H4 (cell line): Measurements from ENCODE around the gene TTLL6. TPM values are rescaled to one million over a fixed set of nuclear protein-coding genes. Genes with fewer than 3 reads are reported as not detected.

Experiments
- DNase-seq: peaks from one replicate; pipeline ENCODE4 v3.0.0-alpha.2; 2015; ENCODE audit warnings: low spot score
- total RNA-seq: library from RNA; depleted of rRNA; stranded (reverse); fragments of >200 nt; shearing (Covaris generic); gene quantifications from 2 replicates; pipeline ENCODE4 v1.2.3, GENCODE V29; 2014

Gene TTLL6
- total RNA-seq, 1 experiment from 2014 or later: 0.12 TPM

- no peak for DNase-seq
Measured at GRCh38 chr17:48760411-48760810, 56.6 kb downstream of the TTLL6 start.

- no peak for DNase-seq
Measured at GRCh38 chr17:48759288-48759687, 57.7 kb downstream of the TTLL6 start.

- no peak for DNase-seq
Measured at GRCh38 chr17:48757524-48757961, 59.5 kb downstream of the TTLL6 start.

- DNase-seq: no peak
Measured at GRCh38 chr17:48756830-48757251, 60.2 kb downstream of the TTLL6 start.

GRCh38 chr17:48755356-48755755 is 61.7 kb downstream of the TTLL6 start:
- no peak for DNase-seq

GRCh38 chr17:48754500-48755261 is 62.3 kb downstream of the TTLL6 start:
- no peak for DNase-seq

GRCh38 chr17:48753794-48754499 is 63.1 kb downstream of the TTLL6 start:
- no peak for DNase-seq

GRCh38 chr17:48752399-48753288 is 64.4 kb downstream of the TTLL6 start:
- no peak for DNase-seq

- no peak for DNase-seq
Measured at GRCh38 chr17:48751733-48752398, 65.2 kb downstream of the TTLL6 start.

- DNase-seq: no peak
Measured at GRCh38 chr17:48751172-48751571, 65.9 kb downstream of the TTLL6 start.

- DNase-seq: no peak
Measured at GRCh38 chr17:48749621-48750553, 67.1 kb downstream of the TTLL6 start.

- DNase-seq: no peak
Measured at GRCh38 chr17:48748718-48749566, 68.1 kb downstream of the TTLL6 start.

GRCh38 chr17:48747445-48748363 is 69.3 kb downstream of the TTLL6 start:
- DNase-seq: no peak

- DNase-seq: no peak
Measured at GRCh38 chr17:48746916-48747444, 70.0 kb downstream of the TTLL6 start.

- no peak for DNase-seq
Measured at GRCh38 chr17:48745381-48746275, 71.4 kb downstream of the TTLL6 start.

GRCh38 chr17:48740537-48740936 is 76.5 kb downstream of the TTLL6 start:
- DNase-seq: no peak
